NCI-H1105 treated with DMSO at 0.1 percent for 48 hours (cell line): ENCODE data around the gene DMAP1.
A peak's percentile ranks its signal among the peaks of the same experiment; 100 is the strongest.
"Not testable (repeated sequence)": the region's sequence is repeated elsewhere in the genome, so short reads cannot be mapped to it uniquely, and the experiment has no call there.

Experiments used
- DNase-seq: peaks from one replicate; lab custom pipeline; 2025; lab: John Stamatoyannopoulos, UW

DMAP1 gene

GRCh38 chr1:44213222-44214112, at the start of gene DMAP1:
Gene DMAP1, plus strand, starts transcription at chr1:44213471. Its CDS starts 283 bp downstream, at chr1:44213754.
- peak; percentile 89 for DNase-seq

- no peak for DNase-seq
These were observed 44.7 kb upstream of the DMAP1 start for GRCh38 chr1:44168520-44169098.

- no peak for DNase-seq
These were observed 42.9 kb upstream of the DMAP1 start for GRCh38 chr1:44170281-44170823.

- no peak for DNase-seq
These were observed 38.6 kb upstream of the DMAP1 start for GRCh38 chr1:44174630-44175029.

GRCh38 chr1:44200336-44200735, 12.9 kb upstream of the DMAP1 start:
- DNase-seq: no peak

GRCh38 chr1:44206545-44206944, 6.7 kb upstream of the DMAP1 start:
- not testable (repeated sequence) for DNase-seq

- no peak for DNase-seq
These were observed 5.0 kb upstream of the DMAP1 start for GRCh38 chr1:44208226-44208625.

GRCh38 chr1:44210595-44210994, 2.7 kb upstream of the DMAP1 start:
- DNase-seq: no peak

- no peak for DNase-seq
These were observed 683 bp upstream of the DMAP1 start for GRCh38 chr1:44212355-44213221.

- peak; percentile 52 for DNase-seq
These were observed 4.6 kb downstream of the DMAP1 start for GRCh38 chr1:44217809-44218410.

- no peak for DNase-seq
These were observed 5.4 kb downstream of the DMAP1 start for GRCh38 chr1:44218503-44219300.

GRCh38 chr1:44219301-44219626, 6.0 kb downstream of the DMAP1 start:
- DNase-seq: no peak

GRCh38 chr1:44220001-44220751, 6.9 kb downstream of the DMAP1 start:
- no peak for DNase-seq

GRCh38 chr1:44220755-44221154, 7.5 kb downstream of the DMAP1 start:
- no peak for DNase-seq

GRCh38 chr1:44221769-44222168, 8.5 kb downstream of the DMAP1 start:
- no peak for DNase-seq

GRCh38 chr1:44222397-44223186, 9.3 kb downstream of the DMAP1 start:
- DNase-seq: no peak

- DNase-seq: no peak
These were observed 9.9 kb downstream of the DMAP1 start for GRCh38 chr1:44223187-44223610.

GRCh38 chr1:44225761-44226160, 12.5 kb downstream of the DMAP1 start:
- DNase-seq: no peak

GRCh38 chr1:44227211-44227610, 13.9 kb downstream of the DMAP1 start:
- no peak for DNase-seq
